ENCODE data around the gene UQCRFS1. TPM values are rescaled to one million over a fixed set of nuclear protein-coding genes. Genes with fewer than 3 reads are reported as not detected.

Gene UQCRFS1
- total and polyA plus RNA-seq, 9 donors: 19.3 to 37.7 (median 23.8) TPM

GRCh38 chr19:29247051-29247450, 34.1 kb upstream of the UQCRFS1 start:
- Histone ChIP-seq H3K27me3 (no peaks in the 10 kb centered on the region), H3K27ac (no peak overlapping the region), H3K36me3 (no peaks in the 10 kb centered on the region), H3K4me3 (no peak overlapping the region), H3K9me3 (no peaks in the 10 kb centered on the region), H3K4me1 (ENCODE audit: insufficient read depth) (no peaks in the 10 kb centered on the region)
- no peak for TF ChIP-seq POLR2A (IDR thresholded peaks at IDR 0.05)
- intact Hi-C loops (cut with DNase I): no loop called here
- 70 to 85% (median 77%) methylated on average over 3 of the region's 3 CpGs for WGBS, 3 donors
- DNase-seq: no peak

DNA sequence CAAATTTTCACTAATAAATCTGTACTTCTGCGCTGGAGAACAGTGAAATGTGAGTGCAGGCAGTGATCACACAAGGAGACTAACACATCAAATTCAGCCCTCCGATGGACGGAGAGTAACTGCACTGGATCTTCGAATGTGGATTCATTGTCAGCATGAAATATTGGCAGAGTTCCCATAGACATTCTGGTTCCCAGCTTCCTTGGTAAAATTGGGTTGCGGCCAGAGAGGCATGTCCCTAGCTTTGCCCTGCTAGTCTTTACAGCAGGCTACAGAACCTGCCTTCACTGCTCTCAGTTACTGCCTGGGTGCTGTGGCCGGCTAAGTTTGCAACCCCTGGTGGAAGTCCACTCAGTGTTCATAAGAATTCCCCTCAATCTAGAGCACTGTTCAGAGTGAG, 32.3 kb upstream of the UQCRFS1 start:
- Histone ChIP-seq H3K9me3 (no peaks in the 10 kb centered on the region), H3K4me1 (ENCODE audit: insufficient read depth) (no peaks in the 10 kb centered on the region), H3K36me3 (no peaks in the 10 kb centered on the region), H3K27ac (no peak overlapping the region), H3K27me3 (no peaks in the 10 kb centered on the region), H3K4me3 (no peak overlapping the region)
- DNase-seq: no peak
- TF ChIP-seq POLR2A (IDR thresholded peaks at IDR 0.05) (no peak), EP300 (IDR thresholded peaks at IDR 0.05) (no peak)
- TF ChIP-seq, protein P1, sequence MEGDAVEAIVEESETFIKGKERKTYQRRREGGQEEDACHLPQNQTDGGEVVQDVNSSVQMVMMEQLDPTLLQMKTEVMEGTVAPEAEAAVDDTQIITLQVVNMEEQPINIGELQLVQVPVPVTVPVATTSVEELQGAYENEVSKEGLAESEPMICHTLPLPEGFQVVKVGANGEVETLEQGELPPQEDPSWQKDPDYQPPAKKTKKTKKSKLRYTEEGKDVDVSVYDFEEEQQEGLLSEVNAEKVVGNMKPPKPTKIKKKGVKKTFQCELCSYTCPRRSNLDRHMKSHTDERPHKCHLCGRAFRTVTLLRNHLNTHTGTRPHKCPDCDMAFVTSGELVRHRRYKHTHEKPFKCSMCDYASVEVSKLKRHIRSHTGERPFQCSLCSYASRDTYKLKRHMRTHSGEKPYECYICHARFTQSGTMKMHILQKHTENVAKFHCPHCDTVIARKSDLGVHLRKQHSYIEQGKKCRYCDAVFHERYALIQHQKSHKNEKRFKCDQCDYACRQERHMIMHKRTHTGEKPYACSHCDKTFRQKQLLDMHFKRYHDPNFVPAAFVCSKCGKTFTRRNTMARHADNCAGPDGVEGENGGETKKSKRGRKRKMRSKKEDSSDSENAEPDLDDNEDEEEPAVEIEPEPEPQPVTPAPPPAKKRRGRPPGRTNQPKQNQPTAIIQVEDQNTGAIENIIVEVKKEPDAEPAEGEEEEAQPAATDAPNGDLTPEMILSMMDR (IDR thresholded peaks at IDR 0.05): no peak
- intact Hi-C loops (cut with DNase I): no loop called here
- WGBS, 3 donors: 30 to 51% (median 50%) methylated on average over 6 of the region's 6 CpGs

GRCh38 chr19:29241324-29241723, 28.4 kb upstream of the UQCRFS1 start:
- Histone ChIP-seq H3K9me3 (no peaks in the 10 kb centered on the region), H3K27ac (no peak overlapping the region), H3K4me3 (no peak overlapping the region), H3K36me3 (no peaks in the 10 kb centered on the region), H3K4me1 (ENCODE audit: insufficient read depth) (no peaks in the 10 kb centered on the region), H3K27me3 (no peaks in the 10 kb centered on the region)
- intact Hi-C loops (cut with DNase I): no loop called here
- no peak for DNase-seq
- TF ChIP-seq, protein P1 (IDR thresholded peaks at IDR 0.05): no peak
- TF ChIP-seq EP300 (IDR thresholded peaks at IDR 0.05) (no peak), POLR2A (IDR thresholded peaks at IDR 0.05) (no peak)

DNA sequence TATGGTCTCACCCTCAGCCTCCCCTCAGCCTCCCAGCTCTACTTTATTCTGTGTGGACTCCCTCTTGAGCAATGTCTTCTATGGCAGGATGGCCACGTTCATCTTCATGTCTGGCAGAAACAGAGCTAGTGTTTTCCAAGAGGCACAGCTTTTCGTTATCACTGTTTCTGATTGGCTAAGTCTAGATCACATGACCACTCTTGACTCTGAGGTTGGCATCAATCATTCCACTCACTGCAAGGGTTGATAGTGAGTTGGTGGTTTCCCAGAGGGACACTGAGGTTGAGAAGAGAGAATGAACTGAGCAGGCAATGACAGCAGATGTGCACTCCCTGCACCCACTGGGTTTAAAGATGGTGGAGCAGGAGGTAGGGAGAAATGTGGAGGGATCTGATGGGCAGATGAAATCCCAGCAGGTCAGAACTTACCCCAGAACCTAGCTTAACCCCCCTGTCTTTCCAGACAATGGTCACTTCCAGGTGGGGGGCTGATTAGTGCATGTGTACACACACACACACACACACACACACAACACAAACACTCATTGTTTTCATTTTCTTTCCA, 26.3 kb upstream of the UQCRFS1 start:
- Histone ChIP-seq H3K4me3 (no peak overlapping the region), H3K27me3 (no peaks in the 10 kb centered on the region), H3K4me1 (ENCODE audit: insufficient read depth) (no peaks in the 10 kb centered on the region), H3K36me3 (no peaks in the 10 kb centered on the region), H3K9me3 (no peaks in the 10 kb centered on the region), H3K27ac (no peak overlapping the region)
- intact Hi-C loops (cut with DNase I): no loop called here
- DNase-seq: no peak
- TF ChIP-seq POLR2A (IDR thresholded peaks at IDR 0.05) (no peak), EP300 (IDR thresholded peaks at IDR 0.05) (no peak)
- TF ChIP-seq, protein P1 (IDR thresholded peaks at IDR 0.05): no peak
- 18 to 36% (median 25%) methylated on average over 2 of the region's 2 CpGs for WGBS, 3 donors

DNA sequence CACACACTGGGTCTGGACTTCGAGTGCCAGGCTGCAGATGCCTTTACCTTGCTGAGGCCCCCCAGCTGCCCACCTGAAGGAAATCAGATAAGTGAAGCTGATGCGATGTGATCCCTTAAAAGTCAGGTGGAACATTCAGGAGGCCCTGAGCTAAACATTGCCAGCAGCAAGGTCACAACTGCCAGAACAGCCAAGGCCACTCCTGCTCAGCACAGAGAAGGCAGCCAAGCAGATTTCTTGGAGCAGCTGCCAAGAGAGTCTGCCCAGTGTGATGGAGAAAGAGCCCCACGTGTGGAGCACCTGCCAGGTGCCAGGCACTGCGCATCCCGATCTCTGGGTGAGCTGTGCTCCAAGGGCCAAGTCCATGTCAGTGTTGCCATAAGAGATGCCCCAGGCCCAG, 20.6 kb upstream of the UQCRFS1 start:
- H3K27me3 ChIP-seq: no peaks in the 10 kb centered on the region
- H3K4me3 ChIP-seq: no peak overlapping the region
- WGBS, 3 donors: 56 to 59% (median 57%) methylated on average over 5 of the region's 5 CpGs
- DNase-seq: no peak
- no peaks in the 10 kb centered on the region for H3K36me3 ChIP-seq
- H3K4me1 ChIP-seq (ENCODE audit: insufficient read depth): no peaks in the 10 kb centered on the region
- H3K27ac ChIP-seq: no peak overlapping the region
- no peaks in the 10 kb centered on the region for H3K9me3 ChIP-seq
- TF ChIP-seq, protein P1 (IDR thresholded peaks at IDR 0.05): no peak
- TF ChIP-seq POLR2A (IDR thresholded peaks at IDR 0.05): no peak
- TF ChIP-seq EP300 (IDR thresholded peaks at IDR 0.05): no peak
- intact Hi-C loops (cut with DNase I): no loop called here

All from ovary (tissue), 9 donors.